ENCODE data around the gene VIPR2.

DNA sequence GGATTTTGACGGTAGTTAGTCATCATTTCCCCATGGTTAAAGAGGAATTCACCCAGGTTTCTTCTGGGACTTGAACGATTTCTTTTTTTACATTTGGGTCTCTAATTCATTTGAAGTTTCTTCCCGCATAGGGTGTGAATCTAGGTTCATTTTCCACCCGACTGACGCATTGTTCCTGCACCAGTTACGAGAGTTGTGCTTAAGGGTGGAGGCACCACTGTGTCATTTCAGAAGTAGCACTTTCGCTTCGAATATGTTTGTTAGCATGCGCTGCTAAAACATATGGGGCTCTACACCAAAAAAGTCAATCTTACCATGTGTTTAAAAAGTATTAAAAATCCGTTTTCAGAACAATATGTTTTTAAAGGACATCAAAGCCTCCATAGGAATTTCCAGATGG lies 140.3 kb downstream of the VIPR2 start:
- TF ChIP-seq SNAI2 (CRISPR knock-in tag; IDR thresholded peaks at IDR 0.05) (no peak), ZNF8 (CRISPR knock-in tag; IDR thresholded peaks at IDR 0.05) (no peak), RARB (CRISPR knock-in tag; IDR thresholded peaks at IDR 0.05) (no peak), ZFP30 (CRISPR knock-in tag; IDR thresholded peaks at IDR 0.05) (no peak), OSR1 (CRISPR knock-in tag; IDR thresholded peaks at IDR 0.05) (no peak), ZNF70 (CRISPR knock-in tag; IDR thresholded peaks at IDR 0.05) (no peak), BACH2 (CRISPR knock-in tag; IDR thresholded peaks at IDR 0.05; ENCODE audit: borderline replicate concordance) (no peak)
- TF ChIP-seq, protein P1, sequence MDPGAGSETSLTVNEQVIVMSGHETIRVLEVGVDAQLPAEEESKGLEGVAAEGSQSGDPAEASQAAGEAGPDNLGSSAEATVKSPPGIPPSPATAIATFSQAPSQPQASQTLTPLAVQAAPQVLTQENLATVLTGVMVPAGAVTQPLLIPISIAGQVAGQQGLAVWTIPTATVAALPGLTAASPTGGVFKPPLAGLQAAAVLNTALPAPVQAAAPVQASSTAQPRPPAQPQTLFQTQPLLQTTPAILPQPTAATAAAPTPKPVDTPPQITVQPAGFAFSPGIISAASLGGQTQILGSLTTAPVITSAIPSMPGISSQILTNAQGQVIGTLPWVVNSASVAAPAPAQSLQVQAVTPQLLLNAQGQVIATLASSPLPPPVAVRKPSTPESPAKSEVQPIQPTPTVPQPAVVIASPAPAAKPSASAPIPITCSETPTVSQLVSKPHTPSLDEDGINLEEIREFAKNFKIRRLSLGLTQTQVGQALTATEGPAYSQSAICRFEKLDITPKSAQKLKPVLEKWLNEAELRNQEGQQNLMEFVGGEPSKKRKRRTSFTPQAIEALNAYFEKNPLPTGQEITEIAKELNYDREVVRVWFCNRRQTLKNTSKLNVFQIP (CRISPR knock-in tag; IDR thresholded peaks at IDR 0.05; ENCODE audit: borderline replicate concordance, low read depth) = no peak
